NCI-H2081 treated with DMSO at 0.1 percent for 48 hours (cell line): ENCODE measurements around the gene KCNJ6.
"Not testable (repeated sequence)": the region's sequence is repeated elsewhere in the genome, so short reads cannot be mapped to it uniquely, and the experiment has no call there.

ENCODE experiments used
- DNase-seq: peaks from one replicate; lab custom pipeline; 2025; lab: John Stamatoyannopoulos, UW

The KCNJ6 gene

GRCh38 chr21:37916310-37917051 lies at the start of gene KCNJ6:
TSS of gene KCNJ6 (minus strand) at chr21:37916457. CDS start at chr21:37840682, 75,775 bp downstream.
- DNase-seq, result no peak

GRCh38 chr21:37965088-37965805 lies 49.0 kb upstream of the KCNJ6 start:
- no peak for DNase-seq

- DNase-seq, result no peak
Observed at GRCh38 chr21:37958537-37958936, 42.3 kb upstream of the KCNJ6 start.

- no peak for DNase-seq
Observed at GRCh38 chr21:37956772-37957171, 40.5 kb upstream of the KCNJ6 start.

- no peak for DNase-seq
Observed at GRCh38 chr21:37945036-37945435, 28.8 kb upstream of the KCNJ6 start.

GRCh38 chr21:37944496-37944895 lies 28.2 kb upstream of the KCNJ6 start:
- DNase-seq, result no peak

GRCh38 chr21:37940691-37941090 lies 24.4 kb upstream of the KCNJ6 start:
- DNase-seq, result no peak

GRCh38 chr21:37939838-37940237 lies 23.6 kb upstream of the KCNJ6 start:
- DNase-seq, result no peak

GRCh38 chr21:37939251-37939650 lies 23.0 kb upstream of the KCNJ6 start:
- no peak for DNase-seq

GRCh38 chr21:37937668-37938067 lies 21.4 kb upstream of the KCNJ6 start:
- no peak for DNase-seq

GRCh38 chr21:37936010-37936785 lies 19.9 kb upstream of the KCNJ6 start:
- DNase-seq, result no peak

- DNase-seq, result no peak
Observed at GRCh38 chr21:37932936-37933335, 16.7 kb upstream of the KCNJ6 start.

- no peak for DNase-seq
Observed at GRCh38 chr21:37927711-37928110, 11.5 kb upstream of the KCNJ6 start.

- no peak for DNase-seq
Observed at GRCh38 chr21:37921091-37921490, 4.8 kb upstream of the KCNJ6 start.

- DNase-seq, result not testable (repeated sequence)
Observed at GRCh38 chr21:37920302-37920701, 4.0 kb upstream of the KCNJ6 start.

- DNase-seq, result no peak
Observed at GRCh38 chr21:37917612-37918011, 1.4 kb upstream of the KCNJ6 start.

- DNase-seq, result peak; percentile 2
Observed at GRCh38 chr21:37915941-37916309, 332 bp downstream of the KCNJ6 start.

- DNase-seq, result no peak
Observed at GRCh38 chr21:37915497-37915911, 753 bp downstream of the KCNJ6 start.

- no peak for DNase-seq
Observed at GRCh38 chr21:37912616-37913015, 3.6 kb downstream of the KCNJ6 start.

GRCh38 chr21:37909936-37910335 lies 6.3 kb downstream of the KCNJ6 start:
- DNase-seq, result no peak

GRCh38 chr21:37908691-37909090 lies 7.6 kb downstream of the KCNJ6 start:
- DNase-seq, result no peak

GRCh38 chr21:37907076-37907475 lies 9.2 kb downstream of the KCNJ6 start:
- DNase-seq, result no peak

GRCh38 chr21:37905291-37905690 lies 11.0 kb downstream of the KCNJ6 start:
- no peak for DNase-seq
